Vagina (tissue), 2 donors: ENCODE data around the gene CELSR2.

ENCODE experiments used
- POLR2AphosphoS5 ChIP-seq, 2 donors: sonication (generic); formaldehyde crosslinking; IDR thresholded peaks; one replicate each; pipeline ENCODE4 v1.9.0; 2017; ENCODE audit warnings: antibody characterized with exemption in 2 of 2, mild to moderate bottlenecking in 2 of 2, low read depth in 1 of 2; ENCODE audit not compliant: insufficient read depth in 1 of 2
- TF ChIP-seq, protein P1 (sequence below), 3 experiments: fragments of 450-650 bp in 2 of 3; fragments of 200-600 bp in 1 of 3; sonication (generic) in 1 of 3; IDR thresholded peaks; one replicate each; pipeline ENCODE4 v1.5.1; 2017 to 2019; ENCODE audit warnings: antibody characterized with exemption in 3 of 3, mild to moderate bottlenecking in 2 of 3, moderate library complexity in 2 of 3

DNA sequence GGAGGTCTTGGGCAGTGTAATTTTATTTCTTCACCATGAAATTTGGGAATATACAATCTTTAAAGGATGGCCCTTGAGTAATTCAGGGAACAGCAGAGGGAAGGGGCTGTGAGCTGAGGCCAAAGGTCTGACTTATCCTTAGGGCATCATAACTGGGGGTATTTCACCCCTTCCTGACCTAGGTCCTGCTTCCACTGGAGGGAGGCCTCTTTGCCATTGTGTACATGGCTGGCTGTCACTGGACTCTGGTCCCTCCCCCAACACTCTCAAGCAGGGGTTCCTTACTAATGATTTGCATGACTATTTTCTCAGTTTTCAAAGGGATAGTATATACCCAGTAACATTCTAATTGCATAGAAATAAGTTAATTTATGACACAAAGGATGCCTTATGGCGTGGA, 40.8 kb downstream of the CELSR2 start:
- TF ChIP-seq POLR2AphosphoS5 (IDR thresholded peaks at IDR 0.05; ENCODE audit: insufficient read depth in 1 of 2, low read depth in 1 of 2) = no peak
- TF ChIP-seq, protein P1, sequence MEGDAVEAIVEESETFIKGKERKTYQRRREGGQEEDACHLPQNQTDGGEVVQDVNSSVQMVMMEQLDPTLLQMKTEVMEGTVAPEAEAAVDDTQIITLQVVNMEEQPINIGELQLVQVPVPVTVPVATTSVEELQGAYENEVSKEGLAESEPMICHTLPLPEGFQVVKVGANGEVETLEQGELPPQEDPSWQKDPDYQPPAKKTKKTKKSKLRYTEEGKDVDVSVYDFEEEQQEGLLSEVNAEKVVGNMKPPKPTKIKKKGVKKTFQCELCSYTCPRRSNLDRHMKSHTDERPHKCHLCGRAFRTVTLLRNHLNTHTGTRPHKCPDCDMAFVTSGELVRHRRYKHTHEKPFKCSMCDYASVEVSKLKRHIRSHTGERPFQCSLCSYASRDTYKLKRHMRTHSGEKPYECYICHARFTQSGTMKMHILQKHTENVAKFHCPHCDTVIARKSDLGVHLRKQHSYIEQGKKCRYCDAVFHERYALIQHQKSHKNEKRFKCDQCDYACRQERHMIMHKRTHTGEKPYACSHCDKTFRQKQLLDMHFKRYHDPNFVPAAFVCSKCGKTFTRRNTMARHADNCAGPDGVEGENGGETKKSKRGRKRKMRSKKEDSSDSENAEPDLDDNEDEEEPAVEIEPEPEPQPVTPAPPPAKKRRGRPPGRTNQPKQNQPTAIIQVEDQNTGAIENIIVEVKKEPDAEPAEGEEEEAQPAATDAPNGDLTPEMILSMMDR (IDR thresholded peaks at IDR 0.05) = no peak
